Ovary (tissue), 3 donors: ENCODE measurements around the gene C5orf15.

Experiments used
- EP300 ChIP-seq: sonication (generic); formaldehyde crosslinking; IDR thresholded peaks from one replicate; pipeline ENCODE4 v1.6.1; 2017; ENCODE audit warnings: antibody characterized with exemption
- TF ChIP-seq, protein P1 (sequence below), 3 donors: fragments of 450-650 bp in 2 of 3; fragments of 200-600 bp in 1 of 3; IDR thresholded peaks; one replicate each; pipeline versions ENCODE4 v1.5.1 to v1.8.0; 2016 to 2022; ENCODE audit warnings: antibody characterized with exemption in 3 of 3, mild to moderate bottlenecking in 1 of 3
- donor health status: DM: no; HTN: no; CAD: no.

DNA sequence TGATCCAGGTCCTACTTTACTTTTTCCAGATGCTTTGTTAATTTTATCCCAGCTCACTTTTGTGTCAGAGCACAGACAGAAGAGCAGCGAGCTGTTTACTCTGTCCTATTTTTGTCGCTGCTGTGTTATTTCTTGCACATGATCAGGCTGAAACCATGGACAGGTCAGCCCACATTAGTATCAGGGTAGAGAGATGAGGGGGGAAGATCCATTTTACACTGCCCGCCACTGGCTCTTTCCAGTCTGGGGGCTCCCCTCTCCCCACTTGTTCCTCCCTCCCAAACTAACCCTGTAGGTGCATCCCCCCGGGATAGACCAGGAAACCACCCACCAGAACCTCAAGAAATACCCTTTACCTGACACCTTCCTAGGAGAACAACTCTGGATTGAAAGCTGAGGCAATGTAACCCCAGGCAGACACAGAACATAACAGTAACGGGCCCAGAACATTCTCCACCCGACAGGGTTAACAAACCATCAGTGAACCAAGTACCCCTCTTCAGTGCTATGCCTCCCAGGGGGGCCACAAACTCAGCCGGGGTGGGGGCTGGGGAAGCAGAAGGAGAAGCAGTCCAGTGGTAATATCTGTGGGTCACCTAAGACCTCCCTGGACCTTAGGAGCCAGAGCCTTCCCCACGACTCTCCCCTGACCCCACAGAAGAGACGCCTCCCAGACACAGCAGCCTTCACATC lies 26.0 kb upstream of the C5orf15 start:
- TF ChIP-seq, protein P1, sequence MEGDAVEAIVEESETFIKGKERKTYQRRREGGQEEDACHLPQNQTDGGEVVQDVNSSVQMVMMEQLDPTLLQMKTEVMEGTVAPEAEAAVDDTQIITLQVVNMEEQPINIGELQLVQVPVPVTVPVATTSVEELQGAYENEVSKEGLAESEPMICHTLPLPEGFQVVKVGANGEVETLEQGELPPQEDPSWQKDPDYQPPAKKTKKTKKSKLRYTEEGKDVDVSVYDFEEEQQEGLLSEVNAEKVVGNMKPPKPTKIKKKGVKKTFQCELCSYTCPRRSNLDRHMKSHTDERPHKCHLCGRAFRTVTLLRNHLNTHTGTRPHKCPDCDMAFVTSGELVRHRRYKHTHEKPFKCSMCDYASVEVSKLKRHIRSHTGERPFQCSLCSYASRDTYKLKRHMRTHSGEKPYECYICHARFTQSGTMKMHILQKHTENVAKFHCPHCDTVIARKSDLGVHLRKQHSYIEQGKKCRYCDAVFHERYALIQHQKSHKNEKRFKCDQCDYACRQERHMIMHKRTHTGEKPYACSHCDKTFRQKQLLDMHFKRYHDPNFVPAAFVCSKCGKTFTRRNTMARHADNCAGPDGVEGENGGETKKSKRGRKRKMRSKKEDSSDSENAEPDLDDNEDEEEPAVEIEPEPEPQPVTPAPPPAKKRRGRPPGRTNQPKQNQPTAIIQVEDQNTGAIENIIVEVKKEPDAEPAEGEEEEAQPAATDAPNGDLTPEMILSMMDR (IDR thresholded peaks at IDR 0.05) = no peak
- TF ChIP-seq EP300 = no peak
